ENCODE results near the gene SCUBE1. TPM values are rescaled to one million over a fixed set of nuclear protein-coding genes. Genes with fewer than 3 reads are reported as not detected.

SCUBE1 gene
- total and polyA plus RNA-seq, 7 experiments from 2014 or later: 0.11 to 0.27 (median 0.19) TPM; not detected in 4

- Histone ChIP-seq H3K36me3 (ENCODE audit: control insufficient read depth in 2 of 3, insufficient read depth in 3 of 3, low read length in 3 of 3) (no peaks in the 10 kb centered on the region), H3K4me1 (ENCODE audit: control insufficient read depth in 2 of 2, insufficient read depth in 2 of 2, low read length in 2 of 2) (no peaks in the 10 kb centered on the region), H3K27ac (ENCODE audit: low read depth, low read length) (no peak overlapping the region), H3K4me3 (ENCODE audit: low read length) (no peak overlapping the region), H3K9me3 (ENCODE audit: control insufficient read depth in 2 of 3, low read length in 3 of 3) (no peaks in the 10 kb centered on the region), H3K27me3 (ENCODE audit: control insufficient read depth in 2 of 2, insufficient read depth in 2 of 2, low read length in 2 of 2) (no peaks in the 10 kb centered on the region)
- H3K4me1 Mint-ChIP-seq: peaks cover 0 to 5% (median 0%) of the 10 kb centered on the region in 7 donors
- ATAC-seq (no peak), DNase-seq (no peak)
- no peak overlapping the region for H3K4me3 Mint-ChIP-seq
- CTCF ChIA-PET: no interaction called here
- H3K36me3 Mint-ChIP-seq: no peaks in the 10 kb centered on the region
- peaks cover 0 to 16% (median 4%) of the 10 kb centered on the region in 5 donors for H3K27me3 Mint-ChIP-seq
- H3K9me3 Mint-ChIP-seq: no peaks in the 10 kb centered on the region
- no peak overlapping the region for H3K27ac Mint-ChIP-seq
- POLR2A ChIA-PET: no interaction called here
- intact Hi-C loops (cut with micrococcal nuclease): no loop called here
These were observed 34.9 kb downstream of the SCUBE1 start for GRCh38 chr22:43308060-43308830.

DNA sequence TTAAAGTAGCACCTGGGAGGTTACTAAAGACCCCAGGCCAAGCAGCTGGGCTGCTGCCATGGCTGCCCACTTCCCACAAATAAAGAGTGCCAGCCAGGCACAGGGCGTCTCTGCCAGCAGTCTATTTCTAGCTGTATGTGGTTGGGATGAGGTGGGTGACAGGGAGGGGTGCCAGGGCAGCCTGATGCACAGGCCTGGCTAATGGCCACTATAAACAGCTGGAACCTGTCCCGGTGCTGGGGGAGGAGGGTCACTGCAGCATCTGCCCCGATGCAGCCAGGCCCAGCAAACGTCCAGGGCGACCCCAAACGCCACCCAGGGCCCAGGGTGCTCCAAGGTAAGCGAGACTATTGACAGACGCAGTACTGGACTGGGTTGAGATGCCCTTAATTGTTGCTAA is 37.4 kb downstream of the SCUBE1 start:
- Mint-ChIP-seq H3K27ac (no peak overlapping the region), H3K27me3 (peaks cover 0 to 19% (median 3%) of the 10 kb centered on the region in 5 donors), H3K36me3 (no peaks in the 10 kb centered on the region), H3K4me3 (no peak overlapping the region), H3K9me3 (no peaks in the 10 kb centered on the region), H3K4me1 (peaks cover 0 to 3% (median 0%) of the 10 kb centered on the region in 7 donors)
- ATAC-seq (no peak), DNase-seq (no peak)
- Histone ChIP-seq H3K27me3 (ENCODE audit: control insufficient read depth in 2 of 2, insufficient read depth in 2 of 2, low read length in 2 of 2) (no peaks in the 10 kb centered on the region), H3K27ac (ENCODE audit: low read depth, low read length) (no peak overlapping the region), H3K4me1 (ENCODE audit: control insufficient read depth in 2 of 2, insufficient read depth in 2 of 2, low read length in 2 of 2) (no peaks in the 10 kb centered on the region), H3K9me3 (ENCODE audit: control insufficient read depth in 2 of 3, low read length in 3 of 3) (no peaks in the 10 kb centered on the region), H3K4me3 (ENCODE audit: low read length) (no peak overlapping the region), H3K36me3 (ENCODE audit: control insufficient read depth in 2 of 3, insufficient read depth in 3 of 3, low read length in 3 of 3) (no peaks in the 10 kb centered on the region)
- intact Hi-C loops (cut with micrococcal nuclease): no loop called here
- CTCF ChIA-PET: no interaction called here
- POLR2A ChIA-PET: no interaction called here

DNA sequence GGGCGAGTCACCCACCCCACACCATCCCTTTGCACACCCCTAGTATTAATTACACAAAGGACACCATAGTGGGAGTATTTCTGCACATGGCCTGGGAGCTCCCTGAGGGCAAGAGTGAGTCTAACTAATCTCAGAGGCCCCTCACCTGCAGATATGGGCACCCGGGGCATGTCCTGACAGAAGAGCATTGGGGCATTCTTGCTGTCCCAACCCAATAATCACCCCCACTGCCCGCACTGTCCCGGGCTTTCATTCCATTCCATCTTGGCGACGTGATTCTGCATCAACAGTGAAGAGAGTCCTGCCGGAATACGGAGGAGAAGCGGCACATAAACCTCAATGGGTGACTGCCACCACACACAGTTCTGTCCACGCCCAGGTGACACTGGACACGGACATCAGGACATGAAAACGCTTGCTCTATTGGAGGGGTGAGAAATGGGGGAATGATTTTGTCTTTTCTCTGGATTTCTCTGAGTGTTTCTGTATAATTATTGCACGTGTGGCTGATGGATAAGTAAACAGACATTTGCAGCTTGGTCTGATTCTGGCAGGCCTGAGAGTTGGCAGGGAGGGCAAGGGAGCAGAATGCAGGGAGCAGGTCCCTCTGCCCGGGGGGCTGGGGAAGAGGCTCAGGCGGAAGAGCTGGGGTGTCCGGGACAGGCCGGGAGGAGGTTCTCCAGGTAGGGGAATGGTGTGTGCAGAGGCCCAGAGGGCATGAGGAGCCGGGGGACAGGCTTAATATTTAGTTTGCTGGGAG is 38.2 kb downstream of the SCUBE1 start:
- intact Hi-C loops (cut with micrococcal nuclease): no loop called here
- Histone ChIP-seq H3K4me1 (ENCODE audit: control insufficient read depth in 2 of 2, insufficient read depth in 2 of 2, low read length in 2 of 2) (no peaks in the 10 kb centered on the region), H3K36me3 (ENCODE audit: control insufficient read depth in 2 of 3, insufficient read depth in 3 of 3, low read length in 3 of 3) (no peaks in the 10 kb centered on the region), H3K4me3 (ENCODE audit: low read length) (no peak overlapping the region), H3K27ac (ENCODE audit: low read depth, low read length) (no peak overlapping the region), H3K27me3 (ENCODE audit: control insufficient read depth in 2 of 2, insufficient read depth in 2 of 2, low read length in 2 of 2) (no peaks in the 10 kb centered on the region), H3K9me3 (ENCODE audit: control insufficient read depth in 2 of 3, low read length in 3 of 3) (no peaks in the 10 kb centered on the region)
- Mint-ChIP-seq H3K27ac (no peak overlapping the region), H3K4me3 (no peak overlapping the region), H3K27me3 (peaks cover 0 to 19% (median 3%) of the 10 kb centered on the region in 5 donors), H3K36me3 (no peaks in the 10 kb centered on the region), H3K9me3 (no peaks in the 10 kb centered on the region), H3K4me1 (peaks cover 0 to 3% (median 0%) of the 10 kb centered on the region in 7 donors)
- ChIA-PET POLR2A (no interaction called here), CTCF (no interaction called here)
- no peak for ATAC-seq
- no peak for DNase-seq

GRCh38 chr22:43303751-43304150 is 39.4 kb downstream of the SCUBE1 start:
- DNase-seq: no peak
- H3K27ac ChIP-seq (ENCODE audit: low read depth, low read length): no peak overlapping the region
- Mint-ChIP-seq H3K36me3 (no peaks in the 10 kb centered on the region), H3K4me1 (peaks cover 0 to 3% (median 0%) of the 10 kb centered on the region in 7 donors), H3K9me3 (no peaks in the 10 kb centered on the region), H3K27me3 (peaks cover 0 to 15% (median 0%) of the 10 kb centered on the region in 5 donors), H3K27ac (no peak overlapping the region), H3K4me3 (no peak overlapping the region)
- H3K27me3 ChIP-seq (ENCODE audit: control insufficient read depth in 2 of 2, insufficient read depth in 2 of 2, low read length in 2 of 2): no peaks in the 10 kb centered on the region
- CTCF ChIA-PET: no interaction called here
- no peak overlapping the region for H3K4me3 ChIP-seq (ENCODE audit: low read length)
- no peaks in the 10 kb centered on the region for H3K36me3 ChIP-seq (ENCODE audit: control insufficient read depth in 2 of 3, insufficient read depth in 3 of 3, low read length in 3 of 3)
- intact Hi-C loops (cut with micrococcal nuclease): no loop called here
- POLR2A ChIA-PET: no interaction called here
- ATAC-seq: no peak
- no peaks in the 10 kb centered on the region for H3K4me1 ChIP-seq (ENCODE audit: control insufficient read depth in 2 of 2, insufficient read depth in 2 of 2, low read length in 2 of 2)
- no peaks in the 10 kb centered on the region for H3K9me3 ChIP-seq (ENCODE audit: control insufficient read depth in 2 of 3, low read length in 3 of 3)

DNA sequence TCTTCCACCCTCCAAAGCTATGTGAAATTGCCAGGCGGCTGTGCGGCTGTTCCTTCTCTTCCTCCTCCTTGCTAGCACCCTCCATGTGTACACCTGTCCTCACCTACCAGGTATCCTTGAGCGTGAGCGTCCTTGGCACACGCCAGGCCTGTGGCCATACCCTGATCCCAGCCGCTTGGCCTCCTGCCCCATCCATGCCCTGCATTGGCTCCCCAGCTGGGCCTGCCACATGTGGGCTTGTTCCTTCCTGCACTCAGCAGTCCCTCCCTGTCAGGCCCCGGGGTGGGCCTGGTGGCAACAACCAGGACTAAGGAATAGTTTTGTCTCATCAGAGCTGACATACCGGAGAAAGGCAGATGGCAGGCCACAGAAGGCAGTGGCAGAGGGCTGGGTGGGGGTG is 40.0 kb downstream of the SCUBE1 start:
- Histone ChIP-seq H3K9me3 (ENCODE audit: control insufficient read depth in 2 of 3, low read length in 3 of 3) (no peaks in the 10 kb centered on the region), H3K4me1 (ENCODE audit: control insufficient read depth in 2 of 2, insufficient read depth in 2 of 2, low read length in 2 of 2) (no peaks in the 10 kb centered on the region), H3K4me3 (ENCODE audit: low read length) (no peak overlapping the region), H3K27ac (ENCODE audit: low read depth, low read length) (no peak overlapping the region), H3K36me3 (ENCODE audit: control insufficient read depth in 2 of 3, insufficient read depth in 3 of 3, low read length in 3 of 3) (no peaks in the 10 kb centered on the region), H3K27me3 (ENCODE audit: control insufficient read depth in 2 of 2, insufficient read depth in 2 of 2, low read length in 2 of 2) (no peaks in the 10 kb centered on the region)
- Mint-ChIP-seq H3K27me3 (peaks cover 0 to 15% (median 0%) of the 10 kb centered on the region in 5 donors), H3K36me3 (no peaks in the 10 kb centered on the region), H3K9me3 (no peaks in the 10 kb centered on the region), H3K4me3 (no peak overlapping the region), H3K27ac (no peak overlapping the region), H3K4me1 (peaks cover 0 to 3% (median 0%) of the 10 kb centered on the region in 7 donors)
- ChIA-PET CTCF (no interaction called here), POLR2A (no interaction called here)
- intact Hi-C loops (cut with micrococcal nuclease): no loop called here
- ATAC-seq (no peak), DNase-seq (no peak)

DNA sequence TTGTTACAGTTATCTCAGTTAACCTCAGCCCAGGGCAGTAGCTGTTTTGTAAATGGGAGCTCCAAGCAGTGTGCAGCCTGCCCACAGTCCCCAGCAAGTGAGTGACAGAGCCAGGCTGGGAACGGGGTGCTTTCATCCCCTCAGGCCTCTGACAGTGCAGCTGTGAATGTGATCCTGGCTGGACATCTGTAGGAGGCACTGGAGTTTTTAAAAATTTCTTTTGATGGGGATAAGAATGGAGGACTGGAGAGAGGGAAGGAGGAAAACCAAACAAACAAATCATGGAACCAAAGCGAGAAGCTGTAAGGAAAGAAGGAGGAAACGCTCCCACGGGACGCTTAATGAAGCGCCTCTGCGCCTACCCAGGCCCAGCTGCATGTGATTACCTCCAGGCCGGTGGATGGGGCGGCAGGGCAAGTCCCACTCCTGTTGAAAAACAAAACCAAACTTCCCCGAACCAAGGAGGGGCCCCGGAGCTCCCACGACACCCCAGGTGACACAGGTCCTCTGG is 40.6 kb downstream of the SCUBE1 start:
- ATAC-seq: no peak
- Histone ChIP-seq H3K36me3 (ENCODE audit: control insufficient read depth in 2 of 3, insufficient read depth in 3 of 3, low read length in 3 of 3) (no peaks in the 10 kb centered on the region), H3K27me3 (ENCODE audit: control insufficient read depth in 2 of 2, insufficient read depth in 2 of 2, low read length in 2 of 2) (no peaks in the 10 kb centered on the region), H3K4me1 (ENCODE audit: control insufficient read depth in 2 of 2, insufficient read depth in 2 of 2, low read length in 2 of 2) (no peaks in the 10 kb centered on the region), H3K27ac (ENCODE audit: low read depth, low read length) (no peak overlapping the region), H3K9me3 (ENCODE audit: control insufficient read depth in 2 of 3, low read length in 3 of 3) (no peaks in the 10 kb centered on the region), H3K4me3 (ENCODE audit: low read length) (no peak overlapping the region)
- Mint-ChIP-seq H3K4me1 (peaks cover 0 to 3% (median 0%) of the 10 kb centered on the region in 7 donors), H3K27ac (no peak overlapping the region), H3K4me3 (no peak overlapping the region), H3K27me3 (peaks cover 0 to 15% (median 0%) of the 10 kb centered on the region in 5 donors), H3K36me3 (no peaks in the 10 kb centered on the region), H3K9me3 (no peaks in the 10 kb centered on the region)
- intact Hi-C loops (cut with micrococcal nuclease): no loop called here
- ChIA-PET POLR2A (no interaction called here), CTCF (no interaction called here)
- DNase-seq: no peak

Data from naive thymus-derived CD4-positive, alpha-beta T cell (primary cell).